Right ventricle myocardium superior (tissue), 1 donor: ENCODE measurements around the gene FAM222B. TPM values are rescaled to one million over a fixed set of nuclear protein-coding genes. Genes with fewer than 3 reads are reported as not detected.

Source experiments
- ATAC-seq: fragments of 200-7000 bp; cut with Tn5 transposase; one replicate; pipeline ENCODE4 v1.9.1; 2020; ENCODE audit warnings: mild to moderate bottlenecking; ENCODE audit not compliant: poor library complexity
- DNase-seq: peaks from one replicate; pipeline ENCODE4 v3.0.0-alpha.2; 2020
- intact Hi-C: fragments of 100-400 bp; cut with DNase I; formaldehyde crosslinking; loops from one replicate; pipeline ENCODE4 v1.11.2; 2022
- total RNA-seq: library from RNA; stranded (reverse); fragmentation: NEBNext Ultra II Directional; extraction: Animal tissue kit (Norgen Biotek cat#: 25700); gene quantifications from one replicate; pipeline ENCODE4 v1.2.1, GENCODE V29; 2021
- donor health status: DM: no; HTN: yes; CAD: no; lungs with severe emphysema.

Gene FAM222B
- total RNA-seq, 1 donor from 2014 or later = 15.6 TPM

- ATAC-seq (no peak), DNase-seq (no peak)
- intact Hi-C loops = no loop called here
Observed at GRCh38 chr17:28756049-28756804, 86.4 kb downstream of the FAM222B start.

- intact Hi-C loops = no loop called here
- no peak for DNase-seq
- ATAC-seq = no peak
Observed at GRCh38 chr17:28755486-28755885, 87.1 kb downstream of the FAM222B start.

- ATAC-seq (no peak), DNase-seq (peak; percentile 0)
- intact Hi-C loops = no loop called here
Observed at GRCh38 chr17:28751600-28752366, 90.8 kb downstream of the FAM222B start.

- ATAC-seq = peak; percentile 90
- peak; percentile 97 for DNase-seq
- intact Hi-C loops = no loop called here
Observed at GRCh38 chr17:28750178-28751047, 92.2 kb downstream of the FAM222B start.

- ATAC-seq (no peak), DNase-seq (peak; percentile 30)
- intact Hi-C loops = no loop called here
Observed at GRCh38 chr17:28749516-28750177, 92.9 kb downstream of the FAM222B start.

- ATAC-seq = no peak
- DNase-seq = peak; percentile 39
- intact Hi-C loops = no loop called here
Observed at GRCh38 chr17:28748852-28749515, 93.6 kb downstream of the FAM222B start.

DNA sequence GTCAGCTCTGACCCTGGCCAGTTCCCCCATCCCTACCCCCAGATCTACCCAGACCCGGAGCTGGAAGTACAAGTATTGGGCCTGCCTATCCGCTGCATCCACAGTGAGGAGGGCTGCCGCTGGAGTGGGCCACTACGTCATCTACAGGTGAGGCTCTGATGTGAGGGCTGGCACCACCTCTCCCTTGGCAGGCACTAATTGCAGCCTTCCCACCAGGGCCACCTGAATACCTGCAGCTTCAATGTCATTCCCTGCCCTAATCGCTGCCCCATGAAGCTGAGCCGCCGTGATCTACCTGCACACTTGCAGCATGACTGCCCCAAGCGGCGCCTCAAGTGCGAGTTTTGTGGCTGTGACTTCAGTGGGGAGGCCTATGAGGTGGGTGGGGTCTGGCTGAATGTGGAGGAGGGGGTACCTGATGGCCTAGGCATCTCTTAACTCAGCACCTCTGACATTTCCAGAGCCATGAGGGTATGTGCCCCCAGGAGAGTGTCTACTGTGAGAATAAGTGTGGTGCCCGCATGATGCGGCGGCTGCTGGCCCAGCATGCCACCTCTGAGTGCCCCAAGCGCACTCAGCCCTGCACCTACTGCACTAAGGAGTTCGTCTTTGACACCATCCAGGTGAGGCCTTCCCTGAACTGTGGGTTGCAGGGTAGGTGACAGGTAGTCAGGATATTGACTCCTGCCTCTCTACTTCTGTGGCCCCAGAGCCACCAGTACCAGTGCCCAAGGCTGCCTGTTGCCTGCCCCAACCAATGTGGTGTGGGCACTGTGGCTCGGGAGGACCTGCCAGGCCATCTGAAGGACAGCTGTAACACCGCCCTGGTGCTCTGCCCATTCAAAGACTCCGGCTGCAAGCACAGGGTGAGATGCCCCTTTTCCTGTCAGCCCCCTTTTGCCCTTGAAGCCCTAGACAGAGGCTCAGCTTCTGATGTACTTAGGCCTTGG, 94.5 kb downstream of the FAM222B start:
- DNase-seq (peak; percentile 33), ATAC-seq (no peak)
- intact Hi-C loops = no loop called here

DNA sequence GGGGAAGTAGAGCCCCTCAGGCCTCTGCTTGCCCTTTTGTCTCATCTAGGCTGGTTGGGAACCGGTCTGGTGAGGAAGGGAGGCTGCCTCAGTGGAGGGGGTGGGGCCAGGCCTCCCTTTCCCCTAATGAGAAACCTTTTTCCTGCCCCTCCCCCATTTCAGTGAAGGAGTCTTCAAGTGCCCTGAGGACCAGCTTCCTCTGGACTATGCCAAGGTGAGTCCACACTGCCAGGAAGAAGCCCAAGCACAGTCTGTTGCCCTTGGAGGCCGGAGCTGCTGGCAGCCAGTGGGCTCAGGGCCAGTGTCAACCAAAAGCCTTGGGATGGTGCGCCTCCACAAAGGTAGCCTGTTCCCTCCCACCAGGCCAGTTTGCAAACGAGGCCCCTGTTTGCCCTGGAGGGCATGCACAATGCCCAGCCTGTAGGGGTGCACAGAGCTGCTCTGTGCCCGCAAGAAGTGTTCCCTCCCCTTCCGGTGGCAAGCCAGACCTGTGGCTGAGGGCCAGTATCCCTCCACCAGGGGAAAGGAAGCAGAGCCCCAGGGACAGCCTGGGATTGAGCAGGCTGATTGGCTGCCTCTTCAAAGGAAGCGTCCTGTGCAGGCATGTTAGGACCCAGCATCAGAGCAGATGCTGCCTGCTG, 95.4 kb downstream of the FAM222B start:
- intact Hi-C loops = no loop called here
- ATAC-seq = no peak
- peak; percentile 34 for DNase-seq

- DNase-seq (no peak), ATAC-seq (no peak)
- intact Hi-C loops = no loop called here
Observed at GRCh38 chr17:28746611-28747050, 96.0 kb downstream of the FAM222B start.

- no peak for ATAC-seq
- peak; percentile 40 for DNase-seq
- intact Hi-C loops = no loop called here
Observed at GRCh38 chr17:28745786-28746411, 96.7 kb downstream of the FAM222B start.

DNA sequence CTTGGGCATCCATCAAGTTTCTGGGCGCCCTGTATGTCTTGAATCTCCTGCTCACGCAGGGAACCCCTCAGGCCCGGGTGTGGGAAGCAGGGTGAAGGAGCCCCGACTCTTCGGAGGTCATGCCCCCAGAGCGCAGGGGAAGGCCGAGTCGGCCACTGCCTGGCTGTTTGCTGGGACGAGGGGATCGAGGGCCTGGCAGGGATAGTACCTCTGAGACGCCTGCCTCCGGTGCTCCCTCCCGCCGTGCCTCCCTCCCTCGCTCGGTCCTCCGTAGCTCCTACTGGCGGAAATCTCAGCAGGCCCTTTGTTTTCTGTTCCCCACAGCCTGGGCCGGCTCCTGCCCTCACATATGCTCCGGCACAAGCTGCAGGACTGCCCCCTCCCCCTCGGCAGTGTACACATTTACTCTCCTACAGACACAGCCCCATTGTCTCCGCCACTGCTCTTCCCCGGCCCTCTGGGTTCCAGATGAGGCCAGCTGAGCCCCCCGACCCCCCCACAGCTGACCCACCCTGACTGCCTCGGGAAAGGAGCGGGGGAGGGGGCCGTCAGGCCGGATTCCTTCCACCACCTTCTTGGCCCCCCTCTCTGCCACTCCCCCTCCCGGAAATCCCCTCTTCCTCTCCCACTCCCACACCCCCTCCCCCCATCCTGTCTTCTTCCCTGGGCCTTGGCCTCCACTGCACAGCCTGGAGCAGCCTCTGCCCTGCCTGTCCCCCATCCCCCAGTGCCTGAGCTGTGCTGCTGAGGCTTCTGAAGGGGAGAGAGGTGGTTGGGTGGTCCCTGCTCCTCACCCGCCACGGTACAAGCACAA, 97.4 kb downstream of the FAM222B start:
- intact Hi-C loops = no loop called here
- peak; percentile 6 for ATAC-seq

DNA sequence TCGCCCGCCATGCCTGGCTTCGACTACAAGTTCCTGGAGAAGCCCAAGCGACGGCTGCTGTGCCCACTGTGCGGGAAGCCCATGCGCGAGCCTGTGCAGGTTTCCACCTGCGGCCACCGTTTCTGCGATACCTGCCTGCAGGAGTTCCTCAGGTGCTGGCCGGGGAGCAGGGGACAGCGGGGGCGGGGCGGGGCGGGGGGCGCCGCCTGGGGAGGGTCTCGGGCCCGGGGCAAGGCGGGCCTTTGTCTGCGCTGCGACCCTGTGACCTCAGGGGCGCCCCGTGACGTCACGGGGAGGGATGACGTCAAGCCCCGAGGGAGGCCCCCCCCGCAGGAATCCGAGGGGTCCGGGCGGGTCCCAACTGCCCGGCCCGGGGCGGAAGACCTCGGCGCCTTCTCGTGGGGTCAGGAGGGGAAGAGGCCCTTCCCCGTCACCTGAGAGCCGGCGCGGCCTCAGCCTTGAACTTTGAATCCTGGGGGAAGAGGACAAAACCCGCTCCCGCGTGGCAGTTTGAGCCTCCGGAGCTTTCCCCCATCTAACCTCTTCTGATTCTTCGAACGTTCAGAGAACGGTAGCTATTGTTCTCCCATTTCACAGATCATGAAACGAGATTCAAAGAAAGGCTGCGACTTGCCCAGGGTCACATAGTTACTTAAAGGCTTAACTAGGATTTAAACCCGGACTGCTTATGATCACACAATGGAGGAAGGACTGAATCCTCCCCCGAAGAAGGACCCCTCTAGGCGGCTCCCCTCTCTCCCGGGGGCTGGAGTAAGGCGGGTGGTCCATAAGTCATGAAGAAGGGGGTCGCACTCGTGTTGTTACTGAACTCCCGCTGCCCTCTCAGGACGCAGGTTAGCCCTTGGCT, 98.3 kb downstream of the FAM222B start:
- ATAC-seq (peak; percentile 23), DNase-seq (peak; percentile 56)
- intact Hi-C loops = no loop called here

More for the DNA sequence above, 97.4 kb downstream of the FAM222B start:
- DNase-seq = peak; percentile 54

DNA sequence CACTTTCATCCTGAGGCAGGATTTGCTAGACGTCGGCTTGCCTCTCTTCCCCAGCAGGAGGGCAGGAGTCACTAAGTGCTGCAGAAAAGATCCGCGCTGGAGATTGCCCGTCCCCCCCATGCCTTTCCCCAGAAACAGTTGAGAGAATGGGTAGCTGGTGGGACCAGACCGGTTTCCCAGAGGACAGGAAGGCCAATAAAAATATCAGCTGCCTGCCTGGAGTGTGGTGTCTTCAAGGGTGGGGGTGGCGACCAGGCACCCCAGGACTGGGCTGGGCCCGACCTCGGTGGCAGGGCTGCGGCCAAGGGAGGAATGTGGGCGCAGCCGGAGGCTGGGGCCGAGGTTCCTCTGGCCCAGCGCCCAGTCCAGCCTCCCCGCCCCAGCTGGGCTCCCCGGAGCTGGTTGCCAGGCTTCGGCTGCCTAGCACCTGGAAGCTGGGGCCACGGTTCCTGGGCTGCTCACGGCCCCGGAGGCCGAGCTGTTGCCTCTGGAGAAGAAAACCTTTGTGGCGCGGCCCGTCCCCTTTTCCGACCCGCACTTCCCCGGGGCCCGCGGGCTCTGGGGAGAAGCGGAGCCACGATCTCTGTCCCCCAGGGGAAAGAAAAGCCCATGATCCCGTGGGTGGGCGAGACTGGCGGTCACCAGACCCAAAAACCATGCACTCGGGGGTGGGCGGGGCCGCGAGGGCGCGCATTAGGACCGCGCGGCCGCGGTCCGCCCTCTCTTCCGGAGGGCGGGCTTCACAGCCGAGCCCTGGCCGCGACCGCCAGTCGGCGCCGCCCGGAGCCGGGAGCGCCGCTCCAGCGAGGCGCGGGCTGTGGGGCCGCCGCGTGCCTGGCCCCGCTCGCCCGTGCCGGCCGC, 99.1 kb downstream of the FAM222B start, which contains the start of gene TRAF4:
Gene TRAF4 (plus strand): TSS at position 769 of the 861 bp plus-strand sequence. CDS start 102 bp downstream, outside the sequence.
- ATAC-seq = peak; percentile 94

More for the DNA sequence above, 99.1 kb downstream of the FAM222B start, which contains the start of gene TRAF4:
- peak; percentile 89 for DNase-seq
- intact Hi-C loops = no loop called here
